DMS114 treated with DMSO at 0.1 percent for 48 hours (cell line): Measurements from ENCODE around the gene CNBD2.
"Not testable (repeated sequence)": the region's sequence is repeated elsewhere in the genome, so short reads cannot be mapped to it uniquely, and the experiment has no call there.

ENCODE experiments used
- DNase-seq: peaks from one replicate; lab custom pipeline; 2025; ENCODE audit not compliant: unreplicated experiment; lab: John Stamatoyannopoulos, UW

CNBD2 gene

DNA sequence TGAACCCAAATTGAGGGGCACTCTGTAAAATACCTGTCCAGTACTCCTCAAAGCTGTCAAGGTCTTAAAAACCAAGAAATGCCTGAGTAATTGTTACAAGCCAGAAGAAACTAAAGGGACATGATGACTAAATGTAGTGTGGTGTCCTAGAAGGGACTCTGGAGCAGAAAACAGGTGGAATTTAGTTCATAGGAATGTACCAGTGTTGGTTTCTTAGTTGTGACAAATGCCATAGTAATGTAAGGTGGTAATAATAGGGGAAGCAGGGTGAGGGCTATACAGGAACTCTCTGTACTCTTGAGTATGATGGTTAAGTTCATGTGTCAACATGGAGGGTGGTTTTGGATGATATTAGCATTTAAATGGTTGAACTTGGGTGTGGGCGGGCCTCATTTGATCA lies 92.3 kb downstream of the CNBD2 start:
- no peak for DNase-seq

DNA sequence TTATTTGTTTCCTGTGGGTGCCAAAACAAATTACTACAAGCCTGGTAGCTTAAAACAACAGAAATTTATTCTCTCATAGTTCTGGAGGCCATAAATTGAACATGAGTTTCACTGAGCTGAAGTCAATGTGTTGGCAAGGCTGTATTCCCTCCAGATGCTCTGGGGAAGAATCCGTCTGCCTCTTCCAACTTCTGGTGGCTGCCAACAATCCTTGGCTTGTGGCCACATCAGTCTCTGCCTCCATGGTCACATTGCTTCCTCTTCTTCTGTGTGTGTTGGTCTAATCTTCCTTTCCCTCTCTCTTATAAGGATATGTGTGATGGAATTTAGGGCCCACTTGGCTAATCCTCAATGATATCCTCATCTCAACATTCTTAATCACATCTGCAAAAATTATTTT lies 93.4 kb downstream of the CNBD2 start:
- DNase-seq: no peak

DNA sequence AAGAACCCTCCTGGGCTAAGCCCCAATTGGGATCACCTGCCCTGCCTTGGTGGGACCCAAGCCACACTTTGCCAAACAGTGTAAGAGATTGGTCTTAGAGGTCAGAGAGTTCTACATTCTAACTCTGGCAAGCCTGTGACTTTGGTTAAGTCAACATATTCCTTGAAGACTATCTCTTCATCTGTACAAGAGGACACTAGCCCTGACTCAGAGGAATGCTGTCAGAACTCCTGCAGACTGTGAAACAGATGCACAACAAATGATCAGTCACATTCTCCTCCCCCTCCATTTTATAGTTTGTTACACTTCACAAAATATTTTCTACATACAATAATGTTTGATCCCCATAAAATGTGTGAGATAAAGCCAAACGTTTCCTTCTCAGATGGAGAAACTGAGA lies 94.4 kb downstream of the CNBD2 start:
- no peak for DNase-seq

DNA sequence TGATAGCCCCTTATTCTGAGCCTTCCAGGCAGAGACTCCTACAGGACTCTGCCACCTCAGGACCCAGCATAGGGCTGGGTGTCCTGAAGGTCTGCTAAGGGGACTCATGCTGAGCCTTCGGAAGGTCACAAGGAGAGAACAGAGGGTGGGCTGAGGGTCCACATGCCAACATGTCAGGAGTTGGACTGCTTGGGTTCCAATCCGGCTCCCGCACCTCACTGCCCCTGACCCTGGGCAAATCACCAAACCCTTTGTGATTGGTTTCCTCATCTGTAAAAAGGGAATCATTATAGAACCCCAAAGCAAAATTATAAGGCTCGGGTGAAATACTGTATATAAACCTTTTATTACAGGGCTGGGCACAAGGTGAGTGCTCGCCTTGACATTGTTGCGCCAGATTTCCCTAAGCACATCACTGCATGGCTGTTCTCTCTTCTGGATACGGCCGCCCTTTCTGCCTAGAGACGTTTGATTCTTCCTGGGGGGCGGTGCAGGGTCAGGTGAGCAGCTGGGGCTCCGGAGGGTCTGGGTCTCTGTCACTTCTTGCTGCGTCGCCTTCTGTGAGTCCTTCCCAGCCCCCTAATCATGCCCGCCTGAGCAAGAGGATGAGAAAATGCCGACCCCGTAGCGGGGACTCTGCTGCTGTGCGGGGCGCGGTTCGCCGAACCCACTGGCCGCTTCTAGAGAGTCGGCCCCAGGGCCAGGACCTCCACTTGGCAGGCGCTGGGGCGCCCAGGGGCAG lies 95.7 kb downstream of the CNBD2 start:
- no peak for DNase-seq

DNA sequence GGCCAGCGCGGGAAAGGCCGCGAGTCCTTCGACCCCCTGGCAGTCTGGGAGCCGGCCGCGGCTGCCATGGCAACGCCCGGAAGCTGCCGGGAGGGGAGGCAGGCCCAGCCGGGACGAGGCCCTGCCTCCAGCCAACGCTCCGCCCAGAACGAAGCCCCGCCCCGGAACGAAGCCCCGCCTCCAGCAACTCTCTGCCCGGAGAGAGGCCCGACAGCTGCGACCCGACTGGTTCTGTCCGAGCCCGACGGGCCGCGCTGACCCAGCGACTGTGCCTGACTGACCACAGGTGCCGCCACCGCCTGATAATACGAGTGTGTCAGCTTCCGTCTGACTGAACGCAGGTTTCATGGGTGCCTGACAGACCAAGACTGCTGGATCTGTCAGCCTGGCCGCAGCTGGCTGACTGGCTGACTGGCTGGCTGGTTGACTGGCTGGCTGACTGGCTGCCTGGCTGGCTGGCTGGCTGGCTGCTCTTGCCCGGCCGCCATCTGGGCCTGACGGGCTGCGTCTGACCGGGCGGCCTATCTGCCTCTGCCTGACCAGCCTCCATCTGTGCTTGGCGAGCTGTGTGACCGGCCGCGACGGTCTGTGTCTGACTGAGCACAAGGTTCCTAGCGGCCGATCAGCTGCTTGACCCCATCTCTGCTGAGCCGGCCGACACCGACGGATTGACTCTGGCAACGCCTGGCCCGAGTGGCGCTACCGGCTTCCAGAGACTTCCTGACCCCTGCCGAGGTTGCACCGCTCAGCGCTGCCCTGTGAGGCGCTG lies 96.5 kb downstream of the CNBD2 start:
- peak; percentile 47 for DNase-seq

DNA sequence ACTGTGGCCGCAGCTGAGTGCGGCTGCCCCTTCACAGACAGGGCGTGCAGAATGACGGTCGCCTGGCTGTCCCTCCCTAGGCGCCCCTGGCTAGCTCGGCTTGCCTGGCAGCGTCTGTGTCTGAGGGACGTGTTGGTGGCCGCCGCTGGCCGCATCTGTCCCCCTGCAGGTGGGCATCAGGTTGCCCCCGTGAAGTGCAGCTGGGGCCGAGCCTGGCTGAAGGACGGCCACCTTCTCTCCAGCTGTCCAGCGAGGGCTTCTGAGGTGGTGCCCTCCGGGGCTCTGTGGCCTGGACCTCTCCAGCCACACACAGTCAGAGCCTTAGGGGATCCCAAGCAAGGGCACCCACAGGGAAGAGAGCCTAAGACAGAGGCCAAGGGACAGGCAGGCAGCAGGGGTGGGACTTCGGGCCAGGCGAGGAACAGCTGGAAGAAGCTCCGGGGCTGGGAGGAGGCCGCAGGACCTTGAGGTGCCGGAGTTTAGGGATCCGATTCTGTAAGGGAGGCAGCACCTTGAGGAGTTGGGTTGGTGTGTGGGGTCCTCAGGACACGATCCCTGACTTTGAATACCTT lies 97.1 kb downstream of the CNBD2 start:
- no peak for DNase-seq

DNA sequence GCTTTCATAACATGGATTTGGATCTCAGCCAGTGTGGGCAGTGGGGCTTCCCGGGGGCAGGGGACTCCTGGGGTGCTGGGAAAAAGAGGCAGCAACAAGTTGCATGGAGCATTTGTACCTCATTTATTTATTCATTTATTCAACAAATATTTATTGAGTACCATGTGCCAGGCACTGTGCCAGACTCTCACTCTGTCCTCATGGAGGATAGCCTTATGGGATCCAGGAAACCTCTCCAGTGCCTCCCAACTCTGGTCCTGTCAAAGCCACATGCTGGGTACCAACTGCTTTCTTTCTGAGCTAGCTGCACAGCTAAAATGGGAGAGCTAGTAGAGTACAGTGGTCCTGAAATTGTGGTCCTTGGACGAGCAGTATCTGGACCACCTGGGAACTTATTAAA lies 98.4 kb downstream of the CNBD2 start:
- DNase-seq: no peak

DNA sequence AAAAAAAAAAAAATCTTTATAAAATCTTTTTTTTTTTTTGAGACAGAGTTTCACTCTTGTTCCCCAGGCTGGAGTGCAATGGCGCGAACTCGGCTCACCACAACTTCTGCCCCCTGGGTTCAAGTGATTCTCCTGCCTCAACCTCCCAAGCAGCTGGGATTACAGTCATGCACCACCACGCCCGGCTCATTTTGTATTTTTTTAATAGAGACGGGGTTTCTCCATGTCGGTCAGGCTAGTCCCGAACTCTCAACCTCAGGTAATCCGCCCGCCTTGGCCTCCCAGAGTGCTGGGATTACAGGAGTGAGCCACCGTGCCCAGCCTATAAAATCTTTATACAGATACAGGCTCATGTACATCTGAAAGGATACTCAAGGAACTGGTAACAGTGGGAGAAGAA lies 100.1 kb downstream of the CNBD2 start:
- not testable (repeated sequence) for DNase-seq

DNA sequence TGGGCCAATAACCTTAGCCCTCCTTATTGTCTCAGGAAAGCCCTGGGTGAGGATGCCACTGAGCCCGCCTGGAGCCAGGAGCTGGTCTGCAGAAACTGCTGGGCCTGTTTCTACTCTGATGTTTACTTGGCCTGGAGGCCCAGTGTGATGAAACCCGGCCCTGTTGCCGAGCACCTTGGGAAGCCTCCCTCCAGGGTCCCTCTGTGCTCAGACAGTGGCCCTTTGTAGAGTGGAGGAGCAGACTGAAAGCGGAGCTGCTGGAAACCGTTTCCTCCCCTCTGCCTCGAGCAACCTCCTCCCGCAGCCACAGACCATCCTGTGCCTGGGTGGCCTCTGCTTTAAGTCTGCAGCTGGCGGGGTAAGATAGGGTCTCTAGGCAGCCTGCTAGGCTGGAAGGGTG lies 102.1 kb downstream of the CNBD2 start:
- DNase-seq: no peak

DNA sequence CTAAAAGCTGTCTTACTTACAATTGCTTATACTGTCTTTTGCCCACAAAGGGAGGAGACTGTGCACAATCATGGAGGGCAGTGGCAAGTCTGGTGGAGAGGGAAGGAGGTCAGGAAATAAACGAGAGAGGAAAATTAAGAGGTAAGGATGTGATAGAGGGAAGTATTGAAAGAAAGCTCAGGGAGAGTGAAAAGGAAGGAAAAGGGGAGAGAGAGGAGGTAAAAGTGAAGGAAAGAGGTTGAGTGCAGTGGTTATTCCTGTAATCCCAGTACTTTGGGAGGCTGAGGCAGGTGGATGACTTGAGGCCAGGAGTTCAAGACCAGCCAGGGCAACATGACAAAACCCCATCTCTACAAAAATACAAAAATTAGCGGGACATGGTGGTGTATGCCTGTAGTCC lies 103.5 kb downstream of the CNBD2 start:
- DNase-seq: no peak

DNA sequence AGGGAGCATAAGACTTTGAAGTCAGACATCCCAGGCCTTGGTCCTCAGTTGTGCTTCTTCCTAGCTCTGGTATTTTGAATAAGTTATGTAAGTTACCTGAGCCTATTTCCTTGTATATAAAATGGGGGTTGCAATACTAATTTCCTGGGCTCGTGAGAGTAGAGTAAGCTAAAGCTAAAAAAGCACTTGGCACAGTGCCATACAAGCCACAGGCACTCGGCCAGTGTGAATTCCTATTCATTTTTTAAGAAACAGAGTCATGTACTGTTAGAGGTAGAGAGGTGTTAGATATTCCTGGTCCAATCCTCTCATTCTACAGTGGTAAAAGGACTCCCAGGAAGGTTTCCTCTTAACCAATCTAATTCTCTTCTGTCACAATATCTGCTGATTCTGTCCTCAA lies 106.6 kb downstream of the CNBD2 start:
- no peak for DNase-seq

DNA sequence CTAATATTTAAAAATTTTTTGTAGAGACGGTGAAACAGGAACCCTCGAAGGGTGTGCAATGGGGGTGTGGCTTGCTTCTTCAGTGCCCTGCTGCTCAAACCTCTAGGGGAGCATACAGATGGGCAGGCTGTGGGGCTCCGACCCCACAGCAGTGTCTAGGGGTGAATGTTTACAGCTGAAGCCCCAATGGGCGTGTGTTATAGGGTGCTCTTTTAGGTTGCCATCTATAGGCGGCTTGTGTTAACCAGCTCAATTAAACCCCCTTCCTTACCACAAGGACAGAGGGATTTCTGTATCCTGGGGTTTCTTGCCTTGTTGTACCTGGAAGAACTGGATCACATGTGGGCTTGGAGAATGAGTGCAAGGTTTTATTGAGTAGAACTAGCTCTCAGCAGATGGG lies 109.4 kb downstream of the CNBD2 start:
- DNase-seq: not testable (repeated sequence)

DNA sequence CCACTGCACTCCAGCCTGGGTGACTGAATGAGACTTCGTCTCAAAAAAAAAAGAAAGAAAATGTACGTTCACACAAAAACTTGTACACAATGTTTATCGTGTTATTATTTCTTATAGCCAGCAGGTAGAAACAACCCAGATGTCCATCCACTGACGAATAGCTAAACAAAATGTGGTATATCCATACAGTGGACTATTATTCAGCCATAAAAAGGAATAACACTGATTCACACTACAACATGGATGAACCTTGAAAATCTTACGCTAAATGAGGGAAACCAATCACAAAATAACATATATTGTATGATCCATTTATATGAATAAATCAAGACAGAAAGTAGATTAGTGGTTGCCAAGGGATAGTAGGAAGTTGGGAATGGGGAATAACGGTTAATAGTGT lies 111.1 kb downstream of the CNBD2 start:
- no peak for DNase-seq

DNA sequence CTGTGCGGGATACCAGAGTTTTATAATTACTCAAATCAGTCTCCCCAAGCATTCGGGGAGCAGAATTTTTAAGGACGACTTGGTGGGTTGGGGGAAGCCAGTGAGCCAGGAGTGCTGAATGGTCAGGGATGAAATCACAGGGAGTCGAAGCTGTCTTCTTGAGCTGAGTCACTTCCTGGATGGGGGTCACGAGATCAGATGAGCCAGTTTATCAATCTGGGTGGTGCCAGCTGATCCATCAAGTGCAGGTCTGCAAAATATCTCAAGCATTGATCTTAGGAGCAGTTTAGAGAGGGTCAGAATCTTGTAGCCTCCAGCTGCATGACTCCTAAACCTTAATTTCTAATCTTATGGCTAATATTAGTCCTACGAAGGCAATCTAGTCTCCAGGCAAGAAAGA lies 111.6 kb downstream of the CNBD2 start:
- DNase-seq: not testable (repeated sequence)
